ENCODE results near the gene ARFIP1. TPM values are rescaled to one million over a fixed set of nuclear protein-coding genes. Genes with fewer than 3 reads are reported as not detected.
"Not testable (repeated sequence)": the region's sequence is repeated elsewhere in the genome, so short reads cannot be mapped to it uniquely, and the experiment has no call there.

Gene ARFIP1
- total RNA-seq, 1 experiment from 2014 or later = 52.7 TPM

DNA sequence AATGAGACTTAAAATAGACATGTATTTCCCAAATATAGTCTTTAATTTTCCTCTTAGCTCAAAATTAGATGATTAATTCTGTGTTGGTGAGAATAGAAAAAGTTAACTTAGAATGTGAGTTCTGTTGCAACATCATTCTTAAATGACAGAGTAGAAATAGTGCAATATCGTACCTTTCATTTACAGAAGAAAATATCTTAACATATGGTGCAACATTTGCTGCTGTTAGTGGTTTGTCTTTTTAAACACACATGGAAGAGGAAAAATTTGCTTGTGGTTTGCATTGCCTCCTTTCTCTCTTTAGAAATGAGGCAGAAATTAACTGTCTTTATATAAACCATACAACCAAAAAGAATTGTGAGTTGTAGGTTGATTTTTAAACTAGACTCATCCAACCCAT, 117.1 kb downstream of the ARFIP1 start:
- no peak for DNase-seq (ENCODE audit: low read depth)

DNA sequence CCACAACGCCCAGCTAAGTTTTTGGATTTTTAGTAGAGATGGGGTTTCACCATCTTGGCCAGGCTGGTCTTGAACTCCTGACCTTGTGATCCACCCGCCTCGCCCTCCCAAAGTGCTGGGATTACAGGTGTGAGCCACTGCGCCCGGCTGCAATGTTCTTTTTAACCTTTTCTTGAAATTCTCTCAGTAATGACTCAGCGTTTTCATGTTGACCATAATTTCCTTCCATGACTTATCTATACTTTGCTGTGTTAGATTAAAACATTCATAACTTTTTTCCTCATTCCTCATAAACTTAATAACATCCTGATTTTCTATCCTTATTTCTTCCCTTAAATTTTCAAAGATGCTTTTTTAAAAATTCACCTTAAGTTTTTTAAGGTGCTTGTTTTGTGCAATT, 118.4 kb downstream of the ARFIP1 start:
- not testable (repeated sequence) for DNase-seq (ENCODE audit: low read depth)

GRCh38 chr4:152898606-152899005, 118.9 kb downstream of the ARFIP1 start:
- DNase-seq (ENCODE audit: low read depth) = no peak

GRCh38 chr4:152900395-152900794, 120.6 kb downstream of the ARFIP1 start:
- DNase-seq (ENCODE audit: low read depth) = no peak

DNA sequence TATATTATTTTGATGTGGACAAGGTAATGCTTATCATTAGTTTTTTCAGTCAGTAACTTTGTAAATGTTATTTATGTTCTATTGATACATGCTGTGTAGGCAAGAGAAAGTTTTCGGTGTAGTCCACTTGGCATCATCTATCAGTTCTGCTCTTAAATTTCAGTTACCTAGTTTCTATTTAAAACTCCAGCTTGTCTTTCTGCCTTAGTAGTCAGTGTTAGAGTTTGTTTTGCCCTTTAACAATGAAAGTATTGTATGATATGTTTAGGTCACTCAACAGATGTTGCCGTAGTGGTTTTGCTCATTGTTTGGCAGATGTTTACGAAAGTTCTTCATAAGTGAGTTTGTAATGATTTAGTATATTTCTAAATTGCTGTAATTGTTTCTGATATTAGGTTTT, 121.5 kb downstream of the ARFIP1 start:
- no peak for DNase-seq (ENCODE audit: low read depth)

DNA sequence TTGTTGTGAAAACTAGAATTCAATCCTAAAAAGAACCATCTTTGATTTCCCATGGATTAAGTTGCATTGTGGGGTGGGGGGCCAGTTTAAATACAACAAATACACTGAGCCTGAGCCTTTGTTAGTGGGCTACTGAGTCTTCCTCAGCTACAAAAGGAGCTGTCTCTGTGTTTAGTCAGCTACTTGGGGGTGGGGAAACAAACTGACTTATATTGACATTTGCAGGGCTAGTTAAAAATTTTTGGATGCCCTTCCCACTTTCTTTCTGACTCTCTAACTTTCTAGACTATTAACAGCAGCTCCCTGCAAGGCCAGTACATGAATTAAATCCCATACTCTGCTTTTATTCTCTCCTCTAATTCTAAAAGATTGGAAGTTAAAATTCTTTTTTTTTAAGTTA, 123.9 kb downstream of the ARFIP1 start:
- DNase-seq (ENCODE audit: low read depth) = no peak

- no peak for DNase-seq (ENCODE audit: low read depth)
Measured at GRCh38 chr4:152909901-152910300, 130.1 kb downstream of the ARFIP1 start.

- no peak for DNase-seq (ENCODE audit: low read depth)
Measured at GRCh38 chr4:152910521-152910920, 130.8 kb downstream of the ARFIP1 start.

- peak; percentile 14 for DNase-seq (ENCODE audit: low read depth)
Measured at GRCh38 chr4:152917543-152918395, 138.0 kb downstream of the ARFIP1 start.

- DNase-seq (ENCODE audit: low read depth) = no peak
Measured at GRCh38 chr4:152919826-152920225, 140.1 kb downstream of the ARFIP1 start.

GRCh38 chr4:152920768-152921167, 141.0 kb downstream of the ARFIP1 start:
- DNase-seq (ENCODE audit: low read depth) = peak; percentile 43

DNA sequence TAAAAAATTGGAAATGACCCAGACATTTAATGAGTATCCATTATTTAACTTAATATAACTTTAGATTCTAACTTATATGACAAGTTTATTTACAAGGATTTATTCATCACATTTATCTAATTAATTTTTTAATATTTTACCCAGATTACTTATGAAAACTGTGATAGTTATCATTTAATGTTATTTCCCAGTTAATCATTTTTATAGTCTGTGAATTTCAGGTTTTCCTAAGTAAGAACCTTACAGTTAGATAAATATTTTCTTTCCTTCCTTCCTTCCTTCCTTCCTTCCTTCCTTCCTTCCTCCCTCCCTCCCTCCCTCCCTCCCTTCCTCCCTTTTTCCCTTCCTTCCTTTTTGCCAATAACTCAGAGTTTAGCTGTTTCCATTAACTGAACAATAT, 141.5 kb downstream of the ARFIP1 start:
- no peak for DNase-seq (ENCODE audit: low read depth)

DNA sequence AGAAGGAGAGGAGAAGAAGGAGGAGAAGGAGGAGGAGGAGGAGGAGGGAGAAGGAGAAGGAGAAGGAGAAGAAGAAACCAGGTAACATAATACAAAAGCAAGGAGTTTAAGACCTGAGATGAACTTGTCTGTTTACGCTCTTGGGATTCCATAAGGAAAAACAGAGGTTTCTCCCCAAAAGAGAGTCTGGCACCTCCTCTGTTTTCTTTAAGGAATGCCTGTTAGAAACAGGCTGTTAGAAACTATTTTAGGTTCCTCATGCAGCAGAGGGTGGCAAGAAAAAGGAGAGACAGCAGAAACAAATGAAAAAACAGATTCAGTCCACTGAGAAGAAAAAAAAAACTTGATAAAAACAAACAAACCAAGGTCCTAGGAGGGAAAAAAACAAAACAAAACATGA, 146.1 kb downstream of the ARFIP1 start:
- DNase-seq (ENCODE audit: low read depth) = no peak

- no peak for DNase-seq (ENCODE audit: low read depth)
Measured at GRCh38 chr4:152926959-152927358, 147.2 kb downstream of the ARFIP1 start.

DNA sequence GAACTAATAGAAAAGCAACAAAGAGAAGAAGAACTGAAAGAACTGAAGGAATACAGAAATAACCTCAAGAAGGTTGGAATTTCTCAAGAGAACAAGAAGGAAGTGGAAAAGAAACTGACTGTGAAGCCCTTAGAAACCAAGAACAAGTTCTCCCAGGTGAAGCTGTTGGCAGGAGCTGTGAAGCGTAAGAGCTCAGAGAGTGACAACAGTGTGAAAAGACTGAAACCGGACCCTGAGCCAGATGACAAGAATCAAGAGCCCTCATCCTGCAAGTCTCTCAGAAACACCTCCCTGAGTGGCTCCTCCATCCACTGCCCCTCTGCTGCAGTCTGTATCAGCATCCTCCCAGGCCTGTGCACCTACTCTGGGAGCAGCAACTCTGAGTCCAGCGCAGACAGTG, 148.0 kb downstream of the ARFIP1 start:
- no peak for DNase-seq (ENCODE audit: low read depth)

GRCh38 chr4:152928286-152928685, 148.5 kb downstream of the ARFIP1 start:
- no peak for DNase-seq (ENCODE audit: low read depth)

GRCh38 chr4:152929888-152930287, 150.1 kb downstream of the ARFIP1 start:
- DNase-seq (ENCODE audit: low read depth) = no peak

DNA sequence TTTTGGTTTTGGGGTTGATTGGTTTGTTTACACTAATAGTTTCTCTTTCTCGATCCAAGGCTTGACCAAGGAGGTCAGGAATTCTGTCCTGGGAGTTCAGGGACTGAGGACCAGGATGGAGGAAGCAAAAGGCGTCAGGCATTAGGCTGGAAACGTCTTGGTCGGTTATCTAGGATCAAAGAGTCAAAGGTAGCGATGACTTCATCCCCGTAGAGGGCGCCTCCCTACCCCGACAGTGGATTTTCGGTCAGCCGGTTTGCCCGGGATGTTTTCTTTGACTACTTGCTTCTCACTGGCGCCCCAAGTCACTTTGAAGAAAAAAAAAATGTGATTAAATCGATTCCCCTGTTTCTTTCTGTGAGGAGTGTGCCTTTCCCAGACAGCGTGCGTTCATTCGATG, 155.4 kb downstream of the ARFIP1 start:
- DNase-seq (ENCODE audit: low read depth) = no peak

DNA sequence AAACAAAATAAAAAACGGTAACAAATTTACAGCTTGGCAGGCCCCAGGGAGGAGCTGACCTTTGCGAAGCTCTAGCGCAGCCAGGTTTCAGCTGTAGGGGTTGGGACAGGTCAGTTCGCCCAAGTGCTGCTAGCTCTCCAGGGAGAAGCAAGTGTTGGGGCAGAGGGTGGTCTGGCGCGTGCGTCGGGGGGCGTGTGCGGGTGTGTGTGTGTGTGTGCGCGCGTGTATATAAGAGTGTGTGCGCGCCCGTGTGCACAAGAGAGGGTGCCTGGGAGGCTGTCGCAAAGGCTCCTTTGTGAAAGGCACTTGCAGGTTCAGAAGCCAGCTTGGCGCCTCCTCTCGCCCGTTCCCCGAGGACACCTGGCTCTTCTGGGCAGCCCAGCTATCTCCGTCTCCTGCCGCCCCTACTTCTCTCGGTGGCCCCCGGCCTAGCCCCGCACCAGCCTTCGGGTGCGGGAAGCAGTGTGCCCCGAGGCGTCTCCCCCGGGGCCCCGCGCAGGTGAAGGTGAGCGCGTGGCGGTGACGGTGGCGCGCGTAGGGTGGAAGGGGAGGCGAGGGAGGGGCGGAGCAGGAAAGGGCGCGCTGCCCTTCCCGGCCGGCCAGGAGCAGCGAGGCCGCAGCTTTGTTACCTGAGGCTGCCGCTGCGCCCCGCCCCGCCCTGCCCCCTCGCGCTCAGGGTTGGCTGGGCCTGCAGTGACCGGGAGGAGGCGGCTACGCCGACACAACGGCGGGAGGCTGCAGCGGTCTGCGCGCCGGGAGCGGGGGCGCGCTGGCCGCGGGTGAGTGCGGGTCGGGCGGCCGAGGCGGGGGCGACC, 156.1 kb downstream of the ARFIP1 start, which contains the start of gene FHDC1:
FHDC1 (plus strand) TSS at position 693 of the 815 bp plus-strand sequence. CDS start 6,735 bp downstream, outside the sequence.
- no peak for DNase-seq (ENCODE audit: low read depth)

GRCh38 chr4:152936446-152937335, 156.9 kb downstream of the ARFIP1 start:
- no peak for DNase-seq (ENCODE audit: low read depth)

DNA sequence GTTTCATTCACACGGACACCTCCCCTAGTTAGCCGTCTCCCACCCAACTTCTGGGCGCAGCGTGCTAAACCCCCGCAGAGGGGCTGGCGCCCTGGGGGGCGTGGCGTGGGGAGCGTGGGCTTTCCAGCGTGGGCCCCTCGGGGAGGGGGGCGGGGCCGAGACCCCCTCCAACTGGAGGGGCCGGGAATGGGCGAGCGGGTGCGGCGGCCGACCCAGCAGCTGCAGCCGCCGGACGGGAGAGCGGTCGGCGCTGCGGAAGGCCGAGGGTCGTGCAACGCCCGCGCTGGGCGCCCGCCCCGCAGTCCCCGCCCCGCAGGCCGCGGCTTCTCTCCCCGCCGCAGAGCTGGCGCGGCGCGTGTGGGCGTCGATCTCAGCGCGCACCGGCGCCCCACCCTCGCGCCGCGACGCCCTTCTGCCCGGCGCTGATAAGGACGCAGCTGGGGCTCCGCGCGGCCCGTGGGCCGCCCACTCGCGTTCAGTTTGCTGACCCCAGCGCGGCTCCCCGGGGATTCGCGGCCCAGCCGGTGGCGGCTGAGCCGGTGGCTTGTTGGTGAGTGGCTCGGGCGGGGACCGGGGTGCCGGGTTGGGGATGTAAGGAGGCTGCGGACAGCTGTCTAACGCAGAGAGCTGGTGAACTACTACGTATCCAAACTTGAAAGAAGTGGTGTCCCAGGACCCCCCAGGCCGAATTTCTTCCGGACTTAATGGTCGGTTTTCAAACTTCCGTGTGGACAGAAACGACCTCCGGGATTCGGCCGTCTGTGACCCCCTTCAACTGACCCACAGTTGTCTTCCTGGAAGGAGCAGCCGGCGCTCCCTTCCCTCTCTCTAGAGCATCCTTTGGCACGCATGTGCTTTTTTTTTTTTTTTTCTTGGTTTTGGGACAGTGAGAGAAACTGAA, 157.8 kb downstream of the ARFIP1 start:
- peak; percentile 35 for DNase-seq (ENCODE audit: low read depth)
